Kidney (tissue), 14 donors: ENCODE measurements around the gene HSF2BP. TPM values are rescaled to one million over a fixed set of nuclear protein-coding genes. Genes with fewer than 3 reads are reported as not detected.
"Not testable (repeated sequence)": the region's sequence is repeated elsewhere in the genome, so short reads cannot be mapped to it uniquely, and the experiment has no call there.

Source experiments
- DNase-seq, 5 donors: peaks; one replicate each; pipeline ENCODE4 v3.0.0-alpha.2; 2013 to 2020
- FAIRE-seq: peaks from 2 replicates; lab custom pipeline; 2012; peaks lifted over from hg19 to GRCh38; lab: Jason Lieb, UNC
- H3K27ac ChIP-seq, 2 donors: one replicate each; pipeline ENCODE4 v1.7.0; 2013; ENCODE audit warnings: low read depth in 2 of 2, low read length in 2 of 2, inconsistent platforms in 1 of 2
- H3K27me3 ChIP-seq: one replicate; pipeline ENCODE4 v1.7.1; 2013; ENCODE audit warnings: low read length, inconsistent platforms; ENCODE audit not compliant: control insufficient read depth, insufficient read depth
- H3K36me3 ChIP-seq, 3 donors: one replicate each; pipeline versions ENCODE4 v1.7.0 to v1.7.1; 2013; ENCODE audit warnings: low read length in 3 of 3, control low read depth in 1 of 3, inconsistent platforms in 1 of 3; ENCODE audit not compliant: insufficient read depth in 3 of 3, control insufficient read depth in 2 of 3
- H3K4me1 ChIP-seq, 3 donors: one replicate each; pipeline versions ENCODE4 v1.7.0 to v1.7.1; 2013; ENCODE audit warnings: low read length in 3 of 3, inconsistent platforms in 1 of 3, low read depth in 1 of 3; ENCODE audit not compliant: control insufficient read depth in 2 of 3, insufficient read depth in 2 of 3
- H3K4me3 ChIP-seq, 3 donors: one replicate each; pipeline versions ENCODE4 v1.7.0 to v1.8.1; 2013; ENCODE audit warnings: low read length in 3 of 3, control low read depth in 1 of 3, inconsistent platforms in 1 of 3
- H3K9ac ChIP-seq, 3 donors: one replicate each; pipeline versions ENCODE4 v1.7.0 to v1.7.1; 2013; ENCODE audit warnings: low read length in 3 of 3, control low read depth in 1 of 3, inconsistent platforms in 1 of 3
- H3K9me3 ChIP-seq, 3 donors: one replicate each; pipeline versions ENCODE4 v1.7.0 to v1.7.1; 2013; ENCODE audit warnings: low read length in 3 of 3, control low read depth in 1 of 3, inconsistent platforms in 1 of 3; ENCODE audit not compliant: control insufficient read depth in 2 of 3, insufficient read depth in 1 of 3
- CTCF ChIP-seq: IDR thresholded peaks from 3 replicates; pipeline ENCODE4 v1.5.1; 2012; ENCODE audit warnings: mild to moderate bottlenecking, moderate library complexity, borderline replicate concordance; ENCODE audit not compliant: insufficient read depth; ENCODE audit errors: extremely low read depth
- intact Hi-C: fragments of 100-400 bp; cut with DNase I; formaldehyde crosslinking; loops from one replicate; pipeline ENCODE4 v1.11.1; 2022
- polyA plus RNA-seq: library from polyadenylated mRNA; stranded (reverse); fragments of 350-450 nt; fragmentation: Illumina TruSeq; extraction: RNeasy Lipid Tissue Mini Kit (QIAGEN cat#74804); gene quantifications from one replicate; pipeline ENCODE4 v1.2.3, GENCODE V29; 2014; ENCODE audit warnings: low read depth, low replicate concordance; ENCODE audit not compliant: insufficient read depth
- total RNA-seq: library from RNA; stranded (reverse); fragmentation: NEBNext Ultra II Directional; extraction: Animal tissue kit (Norgen Biotek cat#: 25700); gene quantifications from one replicate; pipeline ENCODE4 v1.2.1, GENCODE V29; 2021
- donor health status: control.
- donor health status: control.
- donor health status: control.
- donor health status: control.
- donor health status: control.
- donor health status: DM: yes; HTN: yes; CAD: no.
- donor health status: Normal renal cell carcinoma (clear cell type).

HSF2BP gene
- total and polyA plus RNA-seq, 2 donors from 2014 or later: 0.19 to 0.60 TPM

GRCh38 chr21:43699933-43700599 lies 40.8 kb upstream of the HSF2BP start:
- TF ChIP-seq CTCF: no peak
- Histone ChIP-seq H3K36me3 (no peaks in the 10 kb centered on the region), H3K4me3 (no peak overlapping the region), H3K27ac (no peak overlapping the region), H3K27me3 (no peaks in the 10 kb centered on the region), H3K9ac (no peak overlapping the region), H3K4me1 (peaks cover 0 to 9% (median 5%) of the 10 kb centered on the region in 3 donors), H3K9me3 (no peaks in the 10 kb centered on the region)
- FAIRE-seq (no peak), DNase-seq (peak in 1 of 5 donors; percentile 68)
- intact Hi-C loops: no loop called here

GRCh38 chr21:43699492-43699777 lies 40.1 kb upstream of the HSF2BP start:
- H3K4me1 ChIP-seq, H3K4me3 ChIP-seq, FAIRE-seq, H3K27me3 ChIP-seq, H3K9ac ChIP-seq, H3K9me3 ChIP-seq, H3K36me3 ChIP-seq, H3K27ac ChIP-seq, intact Hi-C loops, DNase-seq: not testable (repeated sequence)

- Histone ChIP-seq H3K36me3 (peaks cover 0 to 7% (median 0%) of the 10 kb centered on the region in 3 donors), H3K9me3 (no peaks in the 10 kb centered on the region), H3K27ac (no peak overlapping the region), H3K27me3 (no peaks in the 10 kb centered on the region), H3K4me1 (peaks cover 0 to 5% (median under 1%) of the 10 kb centered on the region in 3 donors), H3K9ac (no peak overlapping the region), H3K4me3 (no peak overlapping the region)
- intact Hi-C loops: no loop called here
- no peak for FAIRE-seq
- no peak for TF ChIP-seq CTCF
- DNase-seq: peak in 1 of 5 donors; percentile 15
These were observed 38.7 kb upstream of the HSF2BP start for GRCh38 chr21:43697758-43698643.

GRCh38 chr21:43696214-43696613 lies 36.9 kb upstream of the HSF2BP start:
- FAIRE-seq (no peak), DNase-seq (peak in 1 of 5 donors; percentile 62)
- no peaks in the 10 kb centered on the region for H3K9me3 ChIP-seq
- no peak overlapping the region for H3K27ac ChIP-seq
- no peaks in the 10 kb centered on the region for H3K27me3 ChIP-seq
- no peak overlapping the region for H3K4me3 ChIP-seq
- H3K9ac ChIP-seq: no peak overlapping the region
- intact Hi-C loops: no loop called here
- no peaks in the 10 kb centered on the region for H3K4me1 ChIP-seq
- TF ChIP-seq CTCF: no peak
- H3K36me3 ChIP-seq: peaks cover 0 to 11% (median 0%) of the 10 kb centered on the region in 3 donors
